Skeletal muscle cell (primary cell): ENCODE measurements around the gene GPR12.

ENCODE experiments used
- DNase-seq: peaks from one replicate; pipeline ENCODE4 v3.0.0-alpha.2; 2010; ENCODE audit warnings: low read depth
- H3K4me3 ChIP-seq: 2 replicates; pipeline ENCODE4 v1.5.1; 2011; ENCODE audit warnings: low read depth, mild to moderate bottlenecking, control low read depth, low read length, moderate library complexity

Gene GPR12

GRCh38 chr13:26709461-26709860 lies 51.1 kb downstream of the GPR12 start:
- H3K4me3 ChIP-seq, result no peak overlapping the region
- DNase-seq, result no peak

- H3K4me3 ChIP-seq, result no peak overlapping the region
- no peak for DNase-seq
These were observed 52.6 kb downstream of the GPR12 start for GRCh38 chr13:26708007-26708297.

GRCh38 chr13:26707122-26708006 lies 53.2 kb downstream of the GPR12 start:
- no peak overlapping the region for H3K4me3 ChIP-seq
- DNase-seq, result no peak

GRCh38 chr13:26706381-26706780 lies 54.2 kb downstream of the GPR12 start:
- DNase-seq, result no peak
- H3K4me3 ChIP-seq, result no peak overlapping the region

DNA sequence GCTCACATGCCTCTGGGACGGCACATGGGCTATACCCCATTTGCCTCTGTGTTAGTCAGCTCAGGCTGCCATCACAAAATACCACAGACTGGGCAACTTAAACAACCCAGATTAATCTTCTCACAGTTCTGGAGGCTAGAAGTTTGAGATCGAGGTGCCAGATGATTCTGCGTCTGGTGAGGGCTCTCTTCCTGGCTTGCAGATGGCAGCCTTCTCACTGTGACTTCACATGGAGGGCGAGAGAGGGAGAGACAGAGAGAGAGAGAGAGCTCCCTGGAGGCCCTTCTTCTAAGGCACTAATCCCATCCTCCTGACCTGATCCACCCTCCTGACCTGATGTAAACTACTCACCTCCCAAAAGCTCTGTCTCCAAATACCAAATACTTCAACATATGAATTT lies 55.0 kb downstream of the GPR12 start:
- H3K4me3 ChIP-seq, result no peak overlapping the region
- no peak for DNase-seq
